A549 (cell line): ENCODE data around the gene CCDC90B. TPM values are rescaled to one million over a fixed set of nuclear protein-coding genes. Genes with fewer than 3 reads are reported as not detected.

Source experiments
- ATAC-seq, 2 experiments: fragments of 200-7000 bp in 1 of 2; fragments of >200 bp in 1 of 2; cut with Nextera tagmentation in 1 of 2; cut with Tn5 transposase in 1 of 2; 3 replicates each; pipeline versions ENCODE4 v1.8.0 to v1.9.1; 2018 to 2020; ENCODE audit warnings: mild to moderate bottlenecking in 1 of 2, moderate library complexity in 1 of 2
- CTCF ChIA-PET: fragments of 300-600 bp; sonication (Branson Sonifier 250); formaldehyde crosslinking; extraction: SDS; loops from one replicate; lab custom pipeline; 2021; ENCODE audit warnings: antibody characterized with exemption, inconsistent platforms; lab: Yijun Ruan, JAX
- POLR2A ChIA-PET: fragments of 350-600 bp; formaldehyde crosslinking; extraction: SDS; loops from one replicate; lab custom pipeline; 2021; ENCODE audit warnings: antibody characterized with exemption, inconsistent platforms; lab: Yijun Ruan, JAX
- DNase-seq, 2 experiments: peaks; one replicate each; pipeline versions ENCODE4 v3.0.0 to v3.0.0-alpha.2; 2011 to 2016; ENCODE audit warnings: low read depth in 1 of 2, low spot score in 1 of 2
- FAIRE-seq: peaks from 2 replicates; lab custom pipeline; 2011; peaks lifted over from hg19 to GRCh38; lab: Jason Lieb, UNC
- H3K27ac ChIP-seq, 2 experiments: fragments of >200 bp; sonication (Bioruptor Twin); formaldehyde crosslinking; 3 replicates each; pipeline ENCODE4 v1.5.1; 2016 to 2017
- H3K4me1 ChIP-seq: fragments of >200 bp; sonication (Bioruptor Twin); formaldehyde crosslinking; 3 replicates; pipeline ENCODE4 v1.6.1; 2016
- H3K4me2 ChIP-seq: fragments of >200 bp; sonication (Bioruptor Twin); formaldehyde crosslinking; 3 replicates; pipeline ENCODE4 v1.6.1; 2016
- H3K4me3 ChIP-seq: fragments of >200 bp; sonication (Bioruptor Twin); formaldehyde crosslinking; 3 replicates; pipeline ENCODE4 v1.5.1; 2016
- H3K9me3 ChIP-seq: fragments of >200 bp; sonication (Bioruptor Twin); formaldehyde crosslinking; 3 replicates; pipeline ENCODE4 v1.6.1; 2016
- CTCF ChIP-seq: fragments of >200 bp; sonication (Bioruptor Twin); formaldehyde crosslinking; IDR thresholded peaks from 3 replicates; pipeline ENCODE4 v1.5.1; 2016
- ELK1 ChIP-seq: fragments of 150-350 bp; IDR thresholded peaks from 2 replicates; pipeline ENCODE4 v1.6.1; 2014; ENCODE audit warnings: low read depth, mild to moderate bottlenecking, low read length
- RAD21 ChIP-seq, 2 experiments: fragments of >200 bp in 1 of 2; sonication (Bioruptor Twin) in 1 of 2; formaldehyde crosslinking in 1 of 2; IDR thresholded peaks in 1 of 2; conservative IDR thresholded peaks in 1 of 2; 2 replicates in 1 of 2; 3 replicates in 1 of 2; pipeline ENCODE4 v1.6.1; 2012 to 2018; ENCODE audit warnings: inconsistent platforms in 1 of 2
- WGBS: methylation state at CpG from one replicate; pipeline ENCODE4 v1.1.6; 2017; ENCODE audit errors: missing lambda C conversion rate; 5-methylcytosine and 5-hydroxymethylcytosine counted together
- polyA plus RNA-seq, 4 experiments: library from polyadenylated mRNA; depleted of rRNA in 3 of 4; stranded (reverse); fragments of >200 nt; fragmentation: RNase III in 1 of 4; extraction: RNeasy Plus Mini Kit Qiagen cat#74134 plus additional on column Dnase treatment in 1 of 4; gene quantifications; 2 replicates in 3 of 4; 3 replicates in 1 of 4; pipeline ENCODE4 v1.2.3, GENCODE V29; 2011 to 2017
- small RNA-seq, 6 experiments: library from RNA; depleted of rRNA; stranded (forward); fragments of <200 nt; gene quantifications; one replicate each; pipeline ENCODE3, GENCODE V24; 2012

CCDC90B gene
- polyA plus RNA-seq, 2 of the 4 experiments (the other 2 are of a cell fraction) = 63.7 to 80.5 TPM

- Histone ChIP-seq H3K27ac (no peak overlapping the region), H3K4me3 (no peak overlapping the region), H3K9me3 (no peaks in the 10 kb centered on the region), H3K4me1 (no peaks in the 10 kb centered on the region), H3K4me2 (no peak overlapping the region)
- TF ChIP-seq CTCF (peak; percentile 17; the same call in 2 of the 3 replicates), RAD21 (conservative IDR thresholded peaks at IDR 0.05 in 1 of 2, IDR thresholded peaks at IDR 0.05 in 1 of 2) (peak; percentile 25 to 50; a peak in 2 of 5 replicates), ELK1 (no peak)
- 52% methylated on average over 8 of the region's 8 CpGs for WGBS
- DNase-seq (peak in 1 of 2 experiments; percentile 27), ATAC-seq (peak; percentile 77 to 78; a peak in 5 of 6 replicates), FAIRE-seq (no peak)
- ChIA-PET POLR2A (no interaction called here), CTCF (interaction anchor here (1.0 to 1.3 kb wide), 2 partner anchors 8 to 31 kb away, joined by 3 to 7 read pairs; no protein-coding TSS in a partner anchor)
Measured at GRCh38 chr11:83219095-83219494, 67.1 kb downstream of the CCDC90B start.

Small RNA genes lying within 50 kb of the gene (small RNA-seq; reads per million reads assigned to genes)
- 0 reads per million in 6 experiments for gene AP000873.5

Other genes with a start within 250 kb of the CCDC90B start
- 6.2 and 7.0 TPM in 2 replicates for gene RAB30, start 214.5 kb downstream of the CCDC90B start, polyA plus RNA-seq (2011; rRNA removed)
- 3.9 to 4.7 TPM (median 4.2 TPM) in 3 replicates for gene RAB30, start 214.5 kb downstream of the CCDC90B start, polyA plus RNA-seq (2017; fragmentation: RNase III; extraction: RNeasy Plus Mini Kit Qiagen cat#74134 plus additional on column Dnase treatment)
- gene PCF11, start 129.2 kb downstream of the CCDC90B start, polyA plus RNA-seq (2011; rRNA removed) = 41.1 and 42.3 TPM in 2 replicates
- gene PCF11, start 129.2 kb downstream of the CCDC90B start, polyA plus RNA-seq (2017; fragmentation: RNase III; extraction: RNeasy Plus Mini Kit Qiagen cat#74134 plus additional on column Dnase treatment) = 24.7 to 28.7 TPM (median 25.2 TPM) in 3 replicates
- 10.9 and 13.2 TPM in 2 replicates for gene ANKRD42, start 92.7 kb downstream of the CCDC90B start, polyA plus RNA-seq (2011; rRNA removed)
- 9.1 to 11.0 TPM (median 10.9 TPM) in 3 replicates for gene ANKRD42, start 92.7 kb downstream of the CCDC90B start, polyA plus RNA-seq (2017; fragmentation: RNase III; extraction: RNeasy Plus Mini Kit Qiagen cat#74134 plus additional on column Dnase treatment)